HG02981 (cell line): ENCODE measurements around the gene NR4A1.

Experiments used
- ATAC-seq: cut with Tn5 transposase; IDR thresholded peaks from one replicate; pipeline ENCODE4 v1.9.1; 2021; ENCODE audit warnings: mild to moderate bottlenecking, moderate library complexity; ENCODE audit not compliant: unreplicated experiment

NR4A1 gene

GRCh38 chr12:52050758-52051541 lies at the start of gene NR4A1:
TSS of gene NR4A1 (plus strand) at chr12:52051442. CDS start at chr12:52054329, 2,887 bp downstream.
- ATAC-seq: peak; percentile 76

- ATAC-seq: no peak
These were observed 48.2 kb upstream of the NR4A1 start for GRCh38 chr12:52003016-52003550.

GRCh38 chr12:52003591-52003990 lies 47.7 kb upstream of the NR4A1 start:
- ATAC-seq: no peak

- ATAC-seq: no peak
These were observed 47.1 kb upstream of the NR4A1 start for GRCh38 chr12:52004042-52004648.

- no peak for ATAC-seq
These were observed 45.9 kb upstream of the NR4A1 start for GRCh38 chr12:52005218-52005902.

GRCh38 chr12:52005903-52006703 lies 45.1 kb upstream of the NR4A1 start:
- ATAC-seq: no peak

GRCh38 chr12:52006726-52007157 lies 44.5 kb upstream of the NR4A1 start, which contains the start of gene TAMALIN:
TSS of gene TAMALIN (plus strand) at chr12:52006946. CDS start at chr12:52007020, 74 bp downstream.
- no peak for ATAC-seq

- no peak for ATAC-seq
These were observed 43.9 kb upstream of the NR4A1 start for GRCh38 chr12:52007158-52007921.

- no peak for ATAC-seq
These were observed 43.2 kb upstream of the NR4A1 start for GRCh38 chr12:52007982-52008510.

- ATAC-seq: no peak
These were observed 42.0 kb upstream of the NR4A1 start for GRCh38 chr12:52009081-52009751.

- no peak for ATAC-seq
These were observed 41.1 kb upstream of the NR4A1 start for GRCh38 chr12:52010152-52010622.

- ATAC-seq: no peak
These were observed 40.3 kb upstream of the NR4A1 start for GRCh38 chr12:52010692-52011601.

GRCh38 chr12:52011602-52012214 lies 39.5 kb upstream of the NR4A1 start:
- ATAC-seq: no peak

GRCh38 chr12:52013626-52014310 lies 37.5 kb upstream of the NR4A1 start:
- no peak for ATAC-seq

GRCh38 chr12:52014567-52015530 lies 36.4 kb upstream of the NR4A1 start:
- ATAC-seq: no peak
